GM12878 (cell line): ENCODE results near the gene PRPF40B. TPM values are rescaled to one million over a fixed set of nuclear protein-coding genes. Genes with fewer than 3 reads are reported as not detected.

Source experiments
- ATAC-seq: fragments of 200-7000 bp; cut with Tn5 transposase; 3 replicates; pipeline ENCODE4 v1.9.1; 2020; ENCODE audit warnings: mild to moderate bottlenecking, moderate library complexity
- BruUV-seq: library from RNA; stranded (reverse); fragments of 400-500 nt; replicated peaks from 2 replicates; lab custom pipeline; 2021; lab: Mats Ljungman, UMichigan
- CTCF ChIA-PET: fragments of 300-600 bp; sonication (Branson Sonifier 250); formaldehyde crosslinking; extraction: SDS; loops from one replicate; lab custom pipeline; 2021; ENCODE audit warnings: inconsistent platforms; lab: Yijun Ruan, JAX
- POLR2A ChIA-PET: fragments of 350-600 bp; formaldehyde crosslinking; extraction: SDS; loops from one replicate; lab custom pipeline; 2021; ENCODE audit warnings: inconsistent platforms; lab: Charles Lee
- RAD21 ChIA-PET: fragments of 300-600 bp; sonication (Branson Sonifier 250); formaldehyde crosslinking; loops from one replicate; lab custom pipeline; 2023; ENCODE audit warnings: antibody characterized with exemption; ENCODE audit not compliant: unreplicated experiment; lab: Charles Lee
- SMC1A ChIA-PET: fragments of 300-600 bp; sonication (Branson Sonifier 250); formaldehyde crosslinking; loops from one replicate; lab custom pipeline; 2023; ENCODE audit not compliant: unreplicated experiment, uncharacterized antibody; lab: Charles Lee
- DNase-seq: peaks from one replicate; pipeline ENCODE4 v3.0.0-alpha.2; 2011; ENCODE audit warnings: low read depth, low spot score
- FAIRE-seq: peaks from 3 replicates; lab custom pipeline; 2011; peaks lifted over from hg19 to GRCh38; lab: Jason Lieb, UNC
- H2AFZ ChIP-seq: 2 replicates; pipeline ENCODE4 v1.6.0; 2011; ENCODE audit warnings: low read depth, low read length, control low read depth; ENCODE audit not compliant: control insufficient read depth
- H3K27ac ChIP-seq: 2 replicates; pipeline ENCODE4 v1.5.1; 2011; ENCODE audit warnings: control low read depth; ENCODE audit not compliant: control insufficient read depth, insufficient read depth
- H3K27me3 ChIP-seq, 2 experiments: replicated peaks in 1 of 2; 2 replicates each; pipeline versions ENCODE4 v1.6.0 to v1.6.1; 2011; ENCODE audit warnings: low read length in 1 of 2; ENCODE audit not compliant: control insufficient read depth in 2 of 2, insufficient read depth in 2 of 2
- H3K36me3 ChIP-seq, 2 experiments: 2 replicates each; pipeline ENCODE4 v1.5.1; 2011; ENCODE audit warnings: low read length in 1 of 2; ENCODE audit not compliant: control insufficient read depth in 2 of 2, insufficient read depth in 2 of 2
- H3K4me1 ChIP-seq: 2 replicates; pipeline ENCODE4 v1.6.1; 2011; ENCODE audit warnings: mild to moderate bottlenecking, low read length, moderate library complexity, mixed read lengths; ENCODE audit not compliant: control insufficient read depth, insufficient read depth
- H3K4me2 ChIP-seq: 2 replicates; pipeline ENCODE4 v1.6.0; 2011; ENCODE audit warnings: control low read depth; ENCODE audit not compliant: control insufficient read depth, insufficient read depth
- H3K4me3 ChIP-seq: fragments of 200-600 bp; sonication (generic); 2 replicates; pipeline ENCODE4 v1.5.1; 2016
- H3K79me2 ChIP-seq: 2 replicates; pipeline ENCODE4 v1.6.0; 2011; ENCODE audit warnings: low read length; ENCODE audit not compliant: control insufficient read depth, insufficient read depth
- H3K9ac ChIP-seq: 2 replicates; pipeline ENCODE4 v1.8.0; 2011; ENCODE audit warnings: low read length, control low read depth, mixed read lengths; ENCODE audit not compliant: control insufficient read depth, insufficient read depth
- H3K9me3 ChIP-seq: replicated peaks from 3 replicates; pipeline ENCODE4 v1.5.1; 2011; ENCODE audit warnings: mild to moderate bottlenecking, low read length; ENCODE audit not compliant: control insufficient read depth, insufficient read depth
- H4K20me1 ChIP-seq: 2 replicates; pipeline ENCODE4 v1.6.0; 2011; ENCODE audit not compliant: control insufficient read depth, insufficient read depth
- BHLHE40 ChIP-seq, 2 experiments: fragments of 450-650 bp in 1 of 2; IDR thresholded peaks; 2 replicates each; pipeline ENCODE4 v1.6.1; 2011 to 2017; ENCODE audit warnings: low read depth in 2 of 2, borderline replicate concordance in 1 of 2, improper control_type of control experiment in 1 of 2, low read length in 1 of 2, mild to moderate bottlenecking in 1 of 2
- CREB1 ChIP-seq: IDR thresholded peaks from 2 replicates; pipeline ENCODE4 v1.6.1; 2012; ENCODE audit warnings: low read depth, mild to moderate bottlenecking, inconsistent platforms
- CREM ChIP-seq: IDR thresholded peaks from 2 replicates; pipeline ENCODE4 v1.6.1; 2014; ENCODE audit warnings: antibody characterized with exemption, low read depth
- EED ChIP-seq: sonication (generic); IDR thresholded peaks from 2 replicates; pipeline ENCODE4 v1.6.1; 2016; ENCODE audit warnings: antibody characterized with exemption, low read depth
- EP300 ChIP-seq, 2 experiments: fragments of 150-350 bp in 1 of 2; IDR thresholded peaks; 2 replicates each; pipeline ENCODE4 v1.6.1; 2011 to 2012; ENCODE audit warnings: low read depth in 2 of 2, low read length in 2 of 2, borderline replicate concordance in 1 of 2, improper control_type of control experiment in 1 of 2, inconsistent platforms in 1 of 2; ENCODE audit not compliant: control insufficient read depth in 1 of 2
- ETV6 ChIP-seq, 2 experiments: fragments of 450-650 bp in 1 of 2; IDR thresholded peaks in 1 of 2; conservative IDR thresholded peaks in 1 of 2; 2 replicates each; pipeline ENCODE4 v1.6.1; 2014; ENCODE audit warnings: antibody characterized with exemption in 1 of 2, borderline replicate concordance in 1 of 2, low read depth in 1 of 2, mild to moderate bottlenecking in 1 of 2, moderate library complexity in 1 of 2
- FOXM1 ChIP-seq: IDR thresholded peaks from 2 replicates; pipeline ENCODE4 v1.6.1; 2012; ENCODE audit warnings: low read depth, mild to moderate bottlenecking, inconsistent platforms, low read length, moderate library complexity
- IKZF2 ChIP-seq, 2 experiments: fragments of 450-650 bp; IDR thresholded peaks; 2 replicates each; pipeline ENCODE4 v1.6.1; 2017; ENCODE audit warnings: mild to moderate bottlenecking in 2 of 2, moderate library complexity in 2 of 2
- IRF4 ChIP-seq: IDR thresholded peaks from 2 replicates; pipeline ENCODE4 v1.6.1; 2011; ENCODE audit warnings: low read depth, low read length
- MTA2 ChIP-seq: fragments of 450-650 bp; IDR thresholded peaks from 2 replicates; pipeline ENCODE4 v1.6.1; 2016; ENCODE audit warnings: low read depth, mild to moderate bottlenecking, moderate library complexity
- POU2F2 ChIP-seq: IDR thresholded peaks from 3 replicates; pipeline ENCODE4 v1.6.1; 2011; ENCODE audit warnings: low read depth, mild to moderate bottlenecking, low read length, borderline replicate concordance
- RAD51 ChIP-seq: fragments of 450-650 bp; IDR thresholded peaks from 2 replicates; pipeline ENCODE4 v1.6.1; 2016; ENCODE audit warnings: moderate library complexity, mild to moderate bottlenecking, inconsistent platforms
- RB1 ChIP-seq: fragments of 450-650 bp; formaldehyde crosslinking; IDR thresholded peaks from 2 replicates; pipeline ENCODE4 v1.6.1; 2017; ENCODE audit warnings: mild to moderate bottlenecking, borderline replicate concordance
- RCOR1 ChIP-seq: conservative IDR thresholded peaks from 2 replicates; pipeline ENCODE4 v1.6.1; 2012; ENCODE audit warnings: low read depth, low read length, improper control_type of control experiment
- RUNX3 ChIP-seq: IDR thresholded peaks from 2 replicates; pipeline ENCODE4 v1.6.1; 2012; ENCODE audit warnings: low read length, inconsistent platforms
- ZNF274 ChIP-seq: IDR thresholded peaks from one replicate; pipeline ENCODE4 v1.8.0; 2011; ENCODE audit not compliant: insufficient read length, insufficient read depth
- WGBS: methylation state at CpG from one replicate; pipeline ENCODE4 v1.1.6; 2016; ENCODE audit warnings: low lambda C conversion rate; ENCODE audit not compliant: insufficient replicate concordance, insufficient coverage; ENCODE audit errors: missing lambda C conversion rate; 5-methylcytosine and 5-hydroxymethylcytosine counted together
- in situ Hi-C: fragments of 300-500 bp; cut with MboI; formaldehyde crosslinking; loops from 9 replicates; pipeline ENCODE4 v1.14.3; 2018; ENCODE audit warnings: mixed read lengths
- intact Hi-C: fragments of 100-400 bp; cut with micrococcal nuclease; formaldehyde crosslinking; loops from one replicate; pipeline ENCODE4 v1.14.2; 2022; ENCODE audit not compliant: unreplicated experiment
- polyA plus RNA-seq, 11 experiments: library from polyadenylated mRNA; depleted of rRNA in 4 of 11; unstranded in 6 of 11; stranded (reverse) in 5 of 11; fragments of >200 nt; fragmentation: Nextera tagmentation in 4 of 11; fragmentation: Illumina TruSeq in 1 of 11; extraction: Ambion mirVana in 4 of 11; extraction: Trizol in 1 of 11; gene quantifications; 1 replicate in 1 of 11; 2 replicates in 10 of 11; pipeline versions ENCODE4 v1.2.1 to v1.2.3, GENCODE V29; 2011 to 2016; ENCODE audit warnings: inconsistent platforms in 2 of 11, missing spikeins in 2 of 11, low read depth in 1 of 11
- total RNA-seq, 4 experiments: library from RNA; depleted of rRNA in 3 of 4; stranded (reverse); fragments of >200 nt in 3 of 4; fragmentation: Illumina TruSeq in 1 of 4; extraction: Trizol in 1 of 4; gene quantifications; 2 replicates each; pipeline versions ENCODE4 v1.2.1 to v1.2.3, GENCODE V29; 2013 to 2021
- TF ChIP-seq, protein P1 (sequence below): IDR thresholded peaks from 2 replicates; pipeline ENCODE4 v1.6.1; 2012; ENCODE audit warnings: low read length, inconsistent platforms
- TF ChIP-seq, protein P2 (sequence below): IDR thresholded peaks from 2 replicates; pipeline ENCODE4 v1.6.1; 2012; ENCODE audit warnings: low read depth, low read length, improper control_type of control experiment
- TF ChIP-seq, protein P3 (sequence below): IDR thresholded peaks from 2 replicates; pipeline ENCODE4 v1.6.1; 2011; ENCODE audit warnings: low read depth, low read length, improper control_type of control experiment, borderline replicate concordance

PRPF40B gene
- total and polyA plus RNA-seq, 10 of the 15 experiments (the other 5 are each of a cell fraction or from before 2014, with no cell fraction given) = 0.31 to 17.9 (median 7.3) TPM

DNA sequence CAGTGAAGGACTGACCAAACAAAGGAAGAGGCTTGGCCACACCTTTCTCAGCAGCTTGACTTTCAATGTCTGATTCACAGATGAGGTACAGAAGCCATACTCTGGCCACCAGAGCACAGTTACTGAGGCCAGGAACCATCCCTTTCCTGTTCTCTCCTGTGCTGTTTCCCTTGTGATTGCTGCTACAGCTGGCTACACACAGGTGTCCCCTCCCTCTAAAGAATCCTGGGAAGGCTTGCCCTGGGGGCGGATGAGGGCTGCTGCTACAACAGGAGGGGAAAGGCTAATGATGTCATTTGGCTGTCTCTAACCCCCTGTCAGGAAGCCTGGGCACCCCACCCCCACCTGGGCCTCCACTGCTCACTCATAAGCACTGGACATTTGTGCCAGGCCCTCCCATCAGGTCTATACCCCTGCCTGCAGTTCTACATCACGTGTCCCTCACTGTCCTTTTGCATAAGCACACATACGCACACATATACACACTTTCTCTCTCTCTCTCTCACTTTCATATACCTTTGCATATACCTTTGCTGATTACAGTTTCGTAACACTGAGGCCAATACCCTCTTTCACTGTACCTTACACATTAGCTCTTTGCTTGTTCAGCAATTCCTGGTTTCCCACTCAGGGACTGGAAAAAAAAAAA, 41.4 kb downstream of the PRPF40B start:
- intact Hi-C loops (no loop called here), in situ Hi-C loops (no loop called here)
- 6% methylated on average over 4 of the region's 4 CpGs for WGBS
- ATAC-seq (peak; percentile 83), FAIRE-seq (peak; percentile 84), DNase-seq (no peak)
- ChIA-PET POLR2A (interaction anchor here (0.7 to 6.9 kb wide), 8 partner anchors 9 to 379 kb away, joined by 3 to 106 read pairs (median 4); partner anchors contain the start of gene FMNL3), CTCF (interaction anchor here (1.0 to 6.9 kb wide), 7 partner anchors 9 to 41 kb away, joined by 4 to 87 read pairs (median 18); partner anchors contain the start of gene FMNL3), RAD21 (interaction anchor here (0.8 to 6.8 kb wide), 7 partner anchors 8 to 40 kb away, joined by 4 to 154 read pairs (median 10); partner anchors contain the start of gene FMNL3), SMC1A (interaction anchor here (0.8 to 6.1 kb wide), 10 partner anchors 8 to 39 kb away, joined by 3 to 162 read pairs (median 6); partner anchors contain the start of gene FMNL3)
- peaks cover 13 to 19% of the 10 kb centered on the region in 2 experiments; a peak in 3 of 4 replicates for H3K36me3 ChIP-seq
- H4K20me1 ChIP-seq = no peaks in the 10 kb centered on the region
- peaks cover 48% of the 10 kb centered on the region for H3K79me2 ChIP-seq
- no peaks in the 10 kb centered on the region for H3K27me3 ChIP-seq
- peak overlapping the region; percentile 30; the same call in 1 of the 2 replicates for H3K4me2 ChIP-seq
- no peak overlapping the region for H3K9ac ChIP-seq
- no TSS peak for BruUV-seq
- peaks cover 62% of the 10 kb centered on the region for H3K4me1 ChIP-seq
- no peak overlapping the region for H2AFZ ChIP-seq
- no peaks in the 10 kb centered on the region for H3K9me3 ChIP-seq
- no peak overlapping the region; the same call in 1 of the 2 replicates for H3K4me3 ChIP-seq
- peak overlapping the region; percentile 86 for H3K27ac ChIP-seq
- TF ChIP-seq CREB1 (0 out of 2 replicates have a peak, but pooled peaks have one; percentile 53), POU2F2 (peak; percentile 96), RAD51 (peak; percentile 64; the same call in 1 of the 2 replicates), RCOR1 (no peak), FOXM1 (no peak), CREM (0 out of 2 replicates have a peak, but pooled peaks have one; percentile 34), IKZF2 (IDR thresholded peaks at IDR 0.05) (peak; percentile 28 to 52; a peak in 1 of 4 replicates), ZNF274 (no peak), RB1 (no peak), RUNX3 (peak; percentile 25; the same call in 1 of the 2 replicates), MTA2 (no peak), IRF4 (peak; percentile 78; the same call in 1 of the 2 replicates), EP300 (IDR thresholded peaks at IDR 0.05; ENCODE audit: borderline replicate concordance in 1 of 2, control insufficient read depth in 1 of 2, low read depth in 2 of 2, low read length in 2 of 2) (0 out of 4 replicates have a peak, but pooled peaks of 1 of the 2 experiments have one; percentile 32), BHLHE40 (IDR thresholded peaks at IDR 0.05; ENCODE audit: borderline replicate concordance in 1 of 2, low read depth in 2 of 2, low read length in 1 of 2) (peak; percentile 78 to 92), EED (peak; percentile 37; the same call in 1 of the 2 replicates), ETV6 (conservative IDR thresholded peaks at IDR 0.05 in 1 of 2, IDR thresholded peaks at IDR 0.05 in 1 of 2; ENCODE audit: borderline replicate concordance in 1 of 2, low read depth in 1 of 2) (peak in 1 of 2 experiments; percentile 38; a peak in 1 of 4 replicates)
- TF ChIP-seq, protein P1, sequence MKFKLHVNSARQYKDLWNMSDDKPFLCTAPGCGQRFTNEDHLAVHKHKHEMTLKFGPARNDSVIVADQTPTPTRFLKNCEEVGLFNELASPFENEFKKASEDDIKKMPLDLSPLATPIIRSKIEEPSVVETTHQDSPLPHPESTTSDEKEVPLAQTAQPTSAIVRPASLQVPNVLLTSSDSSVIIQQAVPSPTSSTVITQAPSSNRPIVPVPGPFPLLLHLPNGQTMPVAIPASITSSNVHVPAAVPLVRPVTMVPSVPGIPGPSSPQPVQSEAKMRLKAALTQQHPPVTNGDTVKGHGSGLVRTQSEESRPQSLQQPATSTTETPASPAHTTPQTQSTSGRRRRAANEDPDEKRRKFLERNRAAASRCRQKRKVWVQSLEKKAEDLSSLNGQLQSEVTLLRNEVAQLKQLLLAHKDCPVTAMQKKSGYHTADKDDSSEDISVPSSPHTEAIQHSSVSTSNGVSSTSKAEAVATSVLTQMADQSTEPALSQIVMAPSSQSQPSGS = peak; percentile 36; the same call in 1 of the 2 replicates
- TF ChIP-seq, protein P2, sequence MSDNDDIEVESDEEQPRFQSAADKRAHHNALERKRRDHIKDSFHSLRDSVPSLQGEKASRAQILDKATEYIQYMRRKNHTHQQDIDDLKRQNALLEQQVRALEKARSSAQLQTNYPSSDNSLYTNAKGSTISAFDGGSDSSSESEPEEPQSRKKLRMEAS = 0 out of 2 replicates have a peak, but pooled peaks have one; percentile 30
- TF ChIP-seq, protein P3, sequence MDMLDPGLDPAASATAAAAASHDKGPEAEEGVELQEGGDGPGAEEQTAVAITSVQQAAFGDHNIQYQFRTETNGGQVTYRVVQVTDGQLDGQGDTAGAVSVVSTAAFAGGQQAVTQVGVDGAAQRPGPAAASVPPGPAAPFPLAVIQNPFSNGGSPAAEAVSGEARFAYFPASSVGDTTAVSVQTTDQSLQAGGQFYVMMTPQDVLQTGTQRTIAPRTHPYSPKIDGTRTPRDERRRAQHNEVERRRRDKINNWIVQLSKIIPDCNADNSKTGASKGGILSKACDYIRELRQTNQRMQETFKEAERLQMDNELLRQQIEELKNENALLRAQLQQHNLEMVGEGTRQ = peak; percentile 55
